ENCODE measurements around the gene RNF214.

Gene RNF214

GRCh38 chr11:117309310-117309709 lies 76.8 kb downstream of the RNF214 start:
- peaks cover 0 to 3% of the 10 kb centered on the region in 2 experiments for H3K36me3 ChIP-seq (ENCODE audit: control insufficient read depth in 1 of 2, insufficient read depth in 2 of 2, low read length in 2 of 2)

DNA sequence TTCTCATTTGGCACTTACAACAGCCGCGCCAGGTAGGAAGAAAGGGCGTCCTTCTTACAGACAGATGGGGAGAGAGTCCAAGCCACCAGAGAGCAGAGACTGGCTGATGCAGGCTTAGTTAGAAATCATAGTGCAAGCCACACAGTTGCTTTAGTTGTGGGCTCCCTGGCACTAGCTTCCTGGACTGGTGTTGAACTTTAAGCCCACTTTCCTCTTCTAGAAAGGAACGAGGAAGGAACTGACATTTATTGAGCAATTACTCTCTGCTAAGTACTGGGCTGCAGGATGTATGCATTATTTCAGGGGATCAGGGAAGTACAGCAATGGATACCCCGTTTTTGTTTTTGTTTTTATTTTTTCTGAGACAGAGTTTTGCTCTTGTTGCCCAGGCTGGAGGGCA lies 80.6 kb downstream of the RNF214 start:
- no peak overlapping the region for H2BK5ac ChIP-seq (ENCODE audit: low read depth, low read length, poor library complexity)
- H3K4me1 ChIP-seq (ENCODE audit: control insufficient read depth in 1 of 2, insufficient read depth in 2 of 2, low read length in 2 of 2), result peaks cover 10 to 13% of the 10 kb centered on the region in 2 experiments
- H2AK5ac ChIP-seq (ENCODE audit: low read length), result no peak overlapping the region
- no peaks in the 10 kb centered on the region for H3K79me1 ChIP-seq (ENCODE audit: low read length)
- H3K9me3 ChIP-seq (ENCODE audit: insufficient read depth, low read depth, low read length), result no peaks in the 10 kb centered on the region
- WGBS (ENCODE audit: extremely low coverage, insufficient coverage, insufficient read length), result no CpG with 5 or more reads among the region's 5 CpGs
- H4K91ac ChIP-seq (ENCODE audit: low read depth, low read length), result no peak overlapping the region
- no peak overlapping the region for H3K4ac ChIP-seq (ENCODE audit: low read depth, low read length)
- H2BK12ac ChIP-seq (ENCODE audit: low read length), result no peak overlapping the region
- peaks cover 5% of the 10 kb centered on the region for H3K79me2 ChIP-seq (ENCODE audit: control insufficient read depth, insufficient read depth, low read length, poor library complexity)
- no peak overlapping the region for H3K9ac ChIP-seq (ENCODE audit: low read length)
- H3K27ac ChIP-seq (ENCODE audit: low read depth, low read length), result no peak overlapping the region
- H3K27me3 ChIP-seq (ENCODE audit: insufficient read depth, low read length), result no peaks in the 10 kb centered on the region
- DNase-seq, result no peak
- no peak overlapping the region for H3K14ac ChIP-seq (ENCODE audit: low read length)
- H3K18ac ChIP-seq (ENCODE audit: low read length), result no peak overlapping the region
- H3K4me3 ChIP-seq (ENCODE audit: low read depth, low read length), result no peak overlapping the region
- H3K4me2 ChIP-seq (ENCODE audit: low read length), result no peak overlapping the region
- H3K36me3 ChIP-seq (ENCODE audit: control insufficient read depth in 1 of 2, insufficient read depth in 2 of 2, low read length in 2 of 2), result no peaks in the 10 kb centered on the region
- H4K8ac ChIP-seq (ENCODE audit: low read depth, low read length), result no peak overlapping the region
- H2BK120ac ChIP-seq (ENCODE audit: insufficient read depth, low read length, poor library complexity), result no peak overlapping the region
- no peak overlapping the region for H2AFZ ChIP-seq (ENCODE audit: insufficient read depth, low read length, poor library complexity)
- no peak overlapping the region for H3K23ac ChIP-seq (ENCODE audit: low read length)
- no peak overlapping the region for H4K12ac ChIP-seq (ENCODE audit: low read depth, low read length)

More at GRCh38 chr11:117309310-117309709, 76.8 kb downstream of the RNF214 start:
- Histone ChIP-seq H4K12ac (ENCODE audit: low read depth, low read length) (no peak overlapping the region), H2AFZ (ENCODE audit: insufficient read depth, low read length, poor library complexity) (no peak overlapping the region), H3K27ac (ENCODE audit: low read depth, low read length) (no peak overlapping the region), H3K27me3 (ENCODE audit: insufficient read depth, low read length) (no peaks in the 10 kb centered on the region), H3K79me1 (ENCODE audit: low read length) (no peaks in the 10 kb centered on the region), H2BK120ac (ENCODE audit: insufficient read depth, low read length, poor library complexity) (no peak overlapping the region), H3K9ac (ENCODE audit: low read length) (no peak overlapping the region), H2AK5ac (ENCODE audit: low read length) (no peak overlapping the region), H2BK12ac (ENCODE audit: low read length) (no peak overlapping the region), H4K8ac (ENCODE audit: low read depth, low read length) (no peak overlapping the region), H4K91ac (ENCODE audit: low read depth, low read length) (no peak overlapping the region), H3K79me2 (ENCODE audit: control insufficient read depth, insufficient read depth, low read length, poor library complexity) (no peaks in the 10 kb centered on the region), H3K14ac (ENCODE audit: low read length) (no peak overlapping the region), H3K9me3 (ENCODE audit: insufficient read depth, low read depth, low read length) (no peaks in the 10 kb centered on the region), H3K4ac (ENCODE audit: low read depth, low read length) (no peak overlapping the region), H3K4me1 (ENCODE audit: control insufficient read depth in 1 of 2, insufficient read depth in 2 of 2, low read length in 2 of 2) (peaks cover 0 to 3% of the 10 kb centered on the region in 2 experiments), H3K23ac (ENCODE audit: low read length) (no peak overlapping the region), H3K4me3 (ENCODE audit: low read depth, low read length) (no peak overlapping the region), H2BK5ac (ENCODE audit: low read depth, low read length, poor library complexity) (no peak overlapping the region), H3K4me2 (ENCODE audit: low read length) (no peak overlapping the region), H3K18ac (ENCODE audit: low read length) (no peak overlapping the region)
- whole genome bisulfite sequencing (ENCODE audit: extremely low coverage, insufficient coverage, insufficient read length), result no CpG with 5 or more reads among the region's 7 CpGs
- DNase-seq, result no peak

DNA sequence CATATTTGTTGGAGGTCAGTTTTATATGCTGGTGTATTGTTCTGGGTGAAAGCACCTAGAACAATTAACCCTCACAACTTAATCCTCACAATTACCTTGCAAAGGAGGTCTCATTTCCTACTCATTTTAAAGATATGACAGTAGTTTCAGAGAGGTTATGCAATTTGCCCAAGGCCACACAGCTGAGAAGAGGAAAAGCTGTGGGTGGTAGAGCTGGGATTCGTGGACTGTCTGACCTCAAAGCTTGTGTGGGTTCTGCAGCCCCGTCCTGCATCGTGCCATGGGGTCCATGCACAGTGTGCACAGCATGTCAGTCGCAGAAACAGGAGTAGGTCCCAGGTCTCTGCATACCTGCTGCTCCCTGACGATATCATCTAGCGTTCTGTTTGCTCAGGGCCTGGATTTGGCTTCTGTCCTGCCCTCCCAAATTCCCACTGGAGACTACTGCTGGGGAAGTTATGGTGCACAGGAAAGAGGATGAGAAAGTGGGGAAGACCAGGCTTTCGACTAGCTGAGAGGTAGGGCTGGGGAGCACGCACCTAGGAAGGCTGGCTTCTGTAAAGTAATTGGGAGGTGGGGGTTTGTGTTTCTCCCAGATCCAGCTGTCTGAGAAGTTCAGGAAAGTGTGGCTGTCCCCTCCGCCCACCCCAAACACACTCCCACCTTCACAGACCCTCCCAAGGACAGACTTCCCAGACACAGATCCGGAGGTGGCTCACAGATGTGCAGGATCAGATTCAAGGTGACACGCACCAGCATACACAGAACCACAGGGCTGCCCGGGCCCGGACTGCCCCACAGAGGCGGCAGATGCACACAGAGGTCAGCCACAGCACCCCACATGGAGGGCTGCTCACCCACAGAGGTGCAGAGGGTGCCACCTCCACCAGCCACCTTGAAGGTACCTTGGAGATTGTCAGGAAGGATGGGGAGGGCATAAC lies 81.6 kb downstream of the RNF214 start:
- no peaks in the 10 kb centered on the region for H3K79me1 ChIP-seq (ENCODE audit: low read length)
- H3K14ac ChIP-seq (ENCODE audit: low read length), result no peak overlapping the region
- DNase-seq, result peak in 1 of 2 donors; percentile 50
- no peak overlapping the region for H4K8ac ChIP-seq (ENCODE audit: low read depth, low read length)
- no peak overlapping the region for H2AK5ac ChIP-seq (ENCODE audit: low read length)
- no peak overlapping the region for H2BK12ac ChIP-seq (ENCODE audit: low read length)
- no peaks in the 10 kb centered on the region for H3K27me3 ChIP-seq (ENCODE audit: insufficient read depth, low read length)
- H3K27ac ChIP-seq (ENCODE audit: low read depth, low read length), result no peak overlapping the region
- H4K12ac ChIP-seq (ENCODE audit: low read depth, low read length), result no peak overlapping the region
- H2BK5ac ChIP-seq (ENCODE audit: low read depth, low read length, poor library complexity), result no peak overlapping the region
- peak overlapping the region; percentile 69 for H3K4me2 ChIP-seq (ENCODE audit: low read length)
- no peaks in the 10 kb centered on the region for H3K9me3 ChIP-seq (ENCODE audit: insufficient read depth, low read depth, low read length)
- no peak overlapping the region for H3K9ac ChIP-seq (ENCODE audit: low read length)
- no peak overlapping the region for H2BK120ac ChIP-seq (ENCODE audit: insufficient read depth, low read length, poor library complexity)
- no peak overlapping the region for H3K23ac ChIP-seq (ENCODE audit: low read length)
- no peak overlapping the region for H3K4me3 ChIP-seq (ENCODE audit: low read depth, low read length)
- H3K79me2 ChIP-seq (ENCODE audit: control insufficient read depth, insufficient read depth, low read length, poor library complexity), result peaks cover 5% of the 10 kb centered on the region
- H3K4ac ChIP-seq (ENCODE audit: low read depth, low read length), result no peak overlapping the region
- H3K4me1 ChIP-seq (ENCODE audit: control insufficient read depth in 1 of 2, insufficient read depth in 2 of 2, low read length in 2 of 2), result peaks cover 10 to 13% of the 10 kb centered on the region in 2 experiments
- no peaks in the 10 kb centered on the region for H3K36me3 ChIP-seq (ENCODE audit: control insufficient read depth in 1 of 2, insufficient read depth in 2 of 2, low read length in 2 of 2)
- no CpG with 5 or more reads among the region's 14 CpGs for WGBS (ENCODE audit: extremely low coverage, insufficient coverage, insufficient read length)
- H3K18ac ChIP-seq (ENCODE audit: low read length), result no peak overlapping the region
- no peak overlapping the region for H4K91ac ChIP-seq (ENCODE audit: low read depth, low read length)
- H2AFZ ChIP-seq (ENCODE audit: insufficient read depth, low read length, poor library complexity), result no peak overlapping the region

- no peak overlapping the region for H3K4ac ChIP-seq (ENCODE audit: low read depth, low read length)
- no peak overlapping the region for H2AK5ac ChIP-seq (ENCODE audit: low read length)
- no peak overlapping the region for H2BK12ac ChIP-seq (ENCODE audit: low read length)
- peaks cover 5% of the 10 kb centered on the region for H3K79me2 ChIP-seq (ENCODE audit: control insufficient read depth, insufficient read depth, low read length, poor library complexity)
- no peaks in the 10 kb centered on the region for H3K9me3 ChIP-seq (ENCODE audit: insufficient read depth, low read depth, low read length)
- no peak overlapping the region for H2BK5ac ChIP-seq (ENCODE audit: low read depth, low read length, poor library complexity)
- no peaks in the 10 kb centered on the region for H3K36me3 ChIP-seq (ENCODE audit: control insufficient read depth in 1 of 2, insufficient read depth in 2 of 2, low read length in 2 of 2)
- H3K4me1 ChIP-seq (ENCODE audit: control insufficient read depth in 1 of 2, insufficient read depth in 2 of 2, low read length in 2 of 2), result peaks cover 10 to 13% of the 10 kb centered on the region in 2 experiments
- DNase-seq, result no peak
- no peak overlapping the region for H3K27ac ChIP-seq (ENCODE audit: low read depth, low read length)
- H3K4me3 ChIP-seq (ENCODE audit: low read depth, low read length), result no peak overlapping the region
- WGBS (ENCODE audit: extremely low coverage, insufficient coverage, insufficient read length), result no CpG with 5 or more reads among the region's 10 CpGs
- H3K23ac ChIP-seq (ENCODE audit: low read length), result no peak overlapping the region
- H3K27me3 ChIP-seq (ENCODE audit: insufficient read depth, low read length), result no peaks in the 10 kb centered on the region
- no peak overlapping the region for H2AFZ ChIP-seq (ENCODE audit: insufficient read depth, low read length, poor library complexity)
- H3K18ac ChIP-seq (ENCODE audit: low read length), result no peak overlapping the region
- peak overlapping the region; percentile 51 for H4K8ac ChIP-seq (ENCODE audit: low read depth, low read length)
- H3K79me1 ChIP-seq (ENCODE audit: low read length), result no peaks in the 10 kb centered on the region
- no peak overlapping the region for H4K91ac ChIP-seq (ENCODE audit: low read depth, low read length)
- no peak overlapping the region for H4K12ac ChIP-seq (ENCODE audit: low read depth, low read length)
- H2BK120ac ChIP-seq (ENCODE audit: insufficient read depth, low read length, poor library complexity), result no peak overlapping the region
- no peak overlapping the region for H3K9ac ChIP-seq (ENCODE audit: low read length)
- no peak overlapping the region for H3K14ac ChIP-seq (ENCODE audit: low read length)
- H3K4me2 ChIP-seq (ENCODE audit: low read length), result peak overlapping the region; percentile 69
These were observed 82.4 kb downstream of the RNF214 start for GRCh38 chr11:117314840-117315239.
